OCI-LY1 (cell line): ENCODE data around the gene ZNF827.
"Not testable (repeated sequence)": the region's sequence is repeated elsewhere in the genome, so short reads cannot be mapped to it uniquely, and the experiment has no call there.

Experiments used
- EZH2 ChIP-seq: fragments of 200-600 bp; sonication (generic), shearing (Covaris generic); IDR thresholded peaks from 2 replicates; pipeline ENCODE4 v1.8.0; 2017; ENCODE audit warnings: borderline replicate concordance, mixed run types, mild to moderate bottlenecking, antibody characterized with exemption, low read length, moderate library complexity, mixed read lengths
- TF ChIP-seq, protein P1 (sequence below): fragments of 200-600 bp; sonication (generic), shearing (Covaris generic); IDR thresholded peaks from 2 replicates; pipeline ENCODE4 v1.5.1; 2017; ENCODE audit warnings: mild to moderate bottlenecking, antibody characterized with exemption, low read length, moderate library complexity, mixed read lengths

DNA sequence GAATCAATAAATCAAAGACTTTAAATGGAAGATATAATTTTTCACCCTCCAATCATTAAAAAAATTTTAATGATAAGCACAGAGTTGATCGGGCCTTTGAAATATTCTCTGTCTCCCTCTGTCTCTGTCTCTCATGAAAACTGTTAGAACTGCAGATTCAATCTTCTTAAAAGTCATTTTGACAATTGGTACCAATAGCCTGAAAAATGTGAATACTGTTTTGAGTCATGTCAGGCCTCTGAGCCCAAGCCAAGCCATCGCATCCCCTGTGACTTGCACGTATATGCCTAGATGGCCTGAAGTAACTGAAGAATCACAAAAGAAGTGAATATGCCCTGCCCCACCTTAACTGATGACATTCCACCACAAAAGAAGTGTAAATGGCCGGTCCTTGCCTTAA is 106.2 kb downstream of the ZNF827 start:
- TF ChIP-seq, protein P1, sequence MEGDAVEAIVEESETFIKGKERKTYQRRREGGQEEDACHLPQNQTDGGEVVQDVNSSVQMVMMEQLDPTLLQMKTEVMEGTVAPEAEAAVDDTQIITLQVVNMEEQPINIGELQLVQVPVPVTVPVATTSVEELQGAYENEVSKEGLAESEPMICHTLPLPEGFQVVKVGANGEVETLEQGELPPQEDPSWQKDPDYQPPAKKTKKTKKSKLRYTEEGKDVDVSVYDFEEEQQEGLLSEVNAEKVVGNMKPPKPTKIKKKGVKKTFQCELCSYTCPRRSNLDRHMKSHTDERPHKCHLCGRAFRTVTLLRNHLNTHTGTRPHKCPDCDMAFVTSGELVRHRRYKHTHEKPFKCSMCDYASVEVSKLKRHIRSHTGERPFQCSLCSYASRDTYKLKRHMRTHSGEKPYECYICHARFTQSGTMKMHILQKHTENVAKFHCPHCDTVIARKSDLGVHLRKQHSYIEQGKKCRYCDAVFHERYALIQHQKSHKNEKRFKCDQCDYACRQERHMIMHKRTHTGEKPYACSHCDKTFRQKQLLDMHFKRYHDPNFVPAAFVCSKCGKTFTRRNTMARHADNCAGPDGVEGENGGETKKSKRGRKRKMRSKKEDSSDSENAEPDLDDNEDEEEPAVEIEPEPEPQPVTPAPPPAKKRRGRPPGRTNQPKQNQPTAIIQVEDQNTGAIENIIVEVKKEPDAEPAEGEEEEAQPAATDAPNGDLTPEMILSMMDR: not testable (repeated sequence)
- TF ChIP-seq EZH2: not testable (repeated sequence)
